Stimulated activated CD4-positive, alpha-beta T cell treated with anti-CD3 and anti-CD28 coated beads, Interleukin-1b, Interleukin-23, amount 100 ng/mL, for 1 hour (primary cell): ENCODE measurements around the gene NDUFS7.

ENCODE experiments used
- DNase-seq, 2 donors: peaks; one replicate each; pipeline ENCODE4 v3.0.0-alpha.2; 2020; ENCODE audit warnings: low read depth in 2 of 2

Gene NDUFS7

GRCh38 chr19:1364070-1364704, 19.5 kb upstream of the NDUFS7 start:
- DNase-seq: no peak

GRCh38 chr19:1365319-1366269, 18.1 kb upstream of the NDUFS7 start:
- no peak for DNase-seq

GRCh38 chr19:1366296-1366695, 17.4 kb upstream of the NDUFS7 start:
- DNase-seq: no peak

GRCh38 chr19:1366899-1367870, 16.5 kb upstream of the NDUFS7 start:
- no peak for DNase-seq

GRCh38 chr19:1369214-1369805, 14.4 kb upstream of the NDUFS7 start:
- no peak for DNase-seq

GRCh38 chr19:1370579-1371361, 12.9 kb upstream of the NDUFS7 start:
- DNase-seq: no peak

- no peak for DNase-seq
Observed at GRCh38 chr19:1373042-1373533, 10.6 kb upstream of the NDUFS7 start.

GRCh38 chr19:1373534-1374249, 10.0 kb upstream of the NDUFS7 start:
- DNase-seq: no peak

- DNase-seq: no peak
Observed at GRCh38 chr19:1374250-1374577, 9.5 kb upstream of the NDUFS7 start.

- no peak for DNase-seq
Observed at GRCh38 chr19:1376415-1376805, 7.3 kb upstream of the NDUFS7 start.

GRCh38 chr19:1377176-1377964, 6.3 kb upstream of the NDUFS7 start:
- no peak for DNase-seq

GRCh38 chr19:1377965-1378785, 5.5 kb upstream of the NDUFS7 start:
- DNase-seq: no peak

- DNase-seq: no peak
Observed at GRCh38 chr19:1379126-1379905, 4.4 kb upstream of the NDUFS7 start.

- DNase-seq: no peak
Observed at GRCh38 chr19:1379961-1380489, 3.7 kb upstream of the NDUFS7 start.

- no peak for DNase-seq
Observed at GRCh38 chr19:1382250-1382649, 1.5 kb upstream of the NDUFS7 start.

GRCh38 chr19:1383017-1383311, 743 bp upstream of the NDUFS7 start:
- DNase-seq: no peak

- no peak for DNase-seq
Observed at GRCh38 chr19:1384085-1384462, 367 bp downstream of the NDUFS7 start.
